HG03460 (cell line): Measurements from ENCODE around the gene FALEC.
A peak's percentile ranks its signal among the peaks of the same experiment; 100 is the strongest.

ENCODE experiments used
- ATAC-seq: cut with Tn5 transposase; IDR thresholded peaks from one replicate; pipeline ENCODE4 v1.9.1; 2021; ENCODE audit not compliant: unreplicated experiment

The FALEC gene

DNA sequence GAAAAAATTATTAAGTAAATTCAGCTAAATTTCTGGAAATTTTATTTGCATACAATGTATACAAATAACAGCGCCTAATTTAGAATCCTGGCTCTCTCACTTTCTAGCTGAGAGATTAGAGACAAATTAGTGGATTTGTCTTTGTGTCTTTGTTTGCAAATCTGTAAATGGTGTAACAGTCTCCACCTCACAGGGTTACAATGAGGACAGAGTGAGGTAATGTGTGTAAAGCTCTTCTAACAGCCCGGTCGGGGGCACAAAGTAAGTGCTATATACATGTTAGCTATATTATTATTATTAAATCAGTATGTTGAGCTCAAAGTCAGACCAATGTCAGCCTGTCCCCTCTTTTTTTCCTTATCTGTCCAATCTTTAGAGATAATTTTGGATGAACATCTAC lies 28.7 kb downstream of the FALEC start:
- no peak for ATAC-seq

DNA sequence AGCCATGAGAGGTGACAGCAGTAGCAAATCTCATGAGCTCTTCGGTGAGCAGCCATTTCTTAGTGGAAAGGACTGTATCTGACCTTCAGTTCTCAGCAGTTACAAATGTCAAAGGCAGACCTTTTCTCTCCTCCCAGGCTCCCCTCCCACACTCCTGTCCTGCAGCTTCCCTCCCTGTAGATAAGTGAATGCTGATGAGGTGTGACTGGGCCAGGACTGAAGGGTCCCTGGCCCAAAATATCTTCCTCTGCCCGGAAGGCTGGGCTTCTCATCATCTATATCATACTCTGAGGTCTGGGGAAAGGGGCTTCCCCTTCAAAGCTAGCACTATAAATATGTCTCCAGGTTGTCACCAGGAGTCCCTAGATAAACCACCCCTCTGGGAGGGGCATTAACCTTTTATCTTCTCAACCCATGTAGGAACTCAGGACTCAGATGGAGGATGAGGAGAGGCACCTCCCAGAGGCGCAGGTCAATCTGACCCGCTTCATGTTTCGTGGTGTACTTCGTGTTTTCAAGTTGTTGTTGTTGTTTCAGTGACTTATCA lies 30.0 kb downstream of the FALEC start:
- ATAC-seq = no peak

DNA sequence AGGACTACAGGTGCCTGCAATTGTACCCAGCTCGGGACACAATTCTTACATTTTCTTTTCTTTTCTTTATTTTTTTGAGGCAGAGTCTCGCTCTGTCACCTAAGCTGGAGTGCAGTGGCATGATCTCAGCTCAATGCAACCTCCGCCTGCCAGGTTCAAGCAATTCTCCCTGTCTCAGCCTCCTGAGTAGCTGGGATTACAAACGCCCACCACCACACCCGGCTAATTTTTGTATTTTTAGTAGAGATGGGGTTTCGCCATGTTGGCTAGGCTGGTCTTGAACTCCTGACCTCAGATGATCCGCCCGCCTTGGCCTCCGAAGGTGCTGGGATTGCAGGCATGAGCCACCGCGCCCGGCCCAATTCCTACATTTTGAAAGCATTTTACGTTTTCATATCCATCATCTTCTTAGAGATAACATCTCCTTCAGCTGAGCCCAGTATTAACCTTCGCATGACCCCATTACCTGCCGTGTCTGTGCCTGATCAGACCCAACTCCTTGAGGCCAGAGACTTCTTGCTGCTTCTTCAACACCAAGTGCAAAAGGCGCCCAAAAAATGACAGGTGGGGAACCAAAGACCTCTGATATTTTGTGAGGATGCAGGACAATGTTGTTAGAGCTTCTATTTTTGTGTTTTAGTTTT lies 30.9 kb downstream of the FALEC start:
- no peak for ATAC-seq

DNA sequence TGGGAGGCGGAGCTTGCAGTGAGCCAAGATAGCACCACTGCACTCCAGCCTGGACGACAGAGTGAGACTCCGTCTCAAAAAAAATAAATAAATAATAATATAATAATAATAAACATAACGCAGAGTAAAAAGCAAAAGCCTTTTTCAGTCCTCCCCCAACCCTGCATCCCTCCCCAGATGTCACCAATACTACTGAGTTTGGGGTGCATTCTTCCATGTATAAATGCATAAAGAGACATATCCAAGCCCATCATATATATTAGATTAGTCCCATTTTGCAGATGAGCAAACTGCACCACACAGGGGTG lies 32.7 kb downstream of the FALEC start:
- no peak for ATAC-seq

DNA sequence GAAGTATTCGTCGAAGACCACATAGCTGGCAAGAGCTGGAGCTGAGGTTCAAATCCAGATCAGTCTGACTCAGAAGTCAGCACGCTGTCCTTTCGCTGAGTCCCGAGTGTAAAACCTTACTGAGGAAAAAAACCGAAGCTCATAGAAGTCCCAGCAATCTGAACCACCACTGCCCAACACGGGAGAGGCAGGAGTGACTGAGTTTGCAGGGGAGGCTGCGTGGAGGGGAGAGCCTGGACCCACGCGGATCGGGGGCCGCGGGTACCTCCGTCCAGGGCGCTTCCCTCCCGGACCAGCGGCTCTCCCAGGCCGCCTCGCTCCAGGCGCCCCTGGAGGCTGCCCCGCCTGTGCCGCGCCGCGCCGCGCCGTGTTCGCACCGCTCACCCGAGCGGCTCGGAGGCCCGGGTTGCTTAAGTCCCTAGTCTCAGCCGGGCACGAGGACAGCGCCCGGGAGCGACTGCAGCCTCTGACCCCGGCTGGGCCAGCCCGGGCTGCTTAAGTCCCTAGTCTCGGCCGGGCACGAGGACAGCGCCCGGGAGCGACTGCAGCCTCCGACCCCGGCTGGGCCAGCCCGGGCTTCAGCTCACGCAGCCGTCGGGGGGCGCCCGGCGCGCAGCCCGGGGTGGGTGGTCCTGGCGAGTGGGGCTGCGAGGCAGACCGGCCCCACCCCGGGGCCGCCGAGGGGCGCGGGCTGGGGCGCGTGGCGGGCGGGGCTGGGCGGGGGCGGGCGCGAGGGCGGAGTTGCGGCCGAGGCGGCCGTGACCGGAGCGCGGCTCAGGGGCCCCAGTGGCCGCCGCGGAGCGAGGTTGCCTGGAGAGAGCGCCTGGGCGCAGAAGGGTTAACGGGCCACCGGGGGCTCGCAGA lies 33.3 kb downstream of the FALEC start, which contains the start of gene ADAMTSL4:
TSS of gene ADAMTSL4 (plus strand) at position 777 of the 864 bp plus-strand sequence. CDS start 2,881 bp downstream, outside the sequence.
- ATAC-seq = peak; percentile 49

DNA sequence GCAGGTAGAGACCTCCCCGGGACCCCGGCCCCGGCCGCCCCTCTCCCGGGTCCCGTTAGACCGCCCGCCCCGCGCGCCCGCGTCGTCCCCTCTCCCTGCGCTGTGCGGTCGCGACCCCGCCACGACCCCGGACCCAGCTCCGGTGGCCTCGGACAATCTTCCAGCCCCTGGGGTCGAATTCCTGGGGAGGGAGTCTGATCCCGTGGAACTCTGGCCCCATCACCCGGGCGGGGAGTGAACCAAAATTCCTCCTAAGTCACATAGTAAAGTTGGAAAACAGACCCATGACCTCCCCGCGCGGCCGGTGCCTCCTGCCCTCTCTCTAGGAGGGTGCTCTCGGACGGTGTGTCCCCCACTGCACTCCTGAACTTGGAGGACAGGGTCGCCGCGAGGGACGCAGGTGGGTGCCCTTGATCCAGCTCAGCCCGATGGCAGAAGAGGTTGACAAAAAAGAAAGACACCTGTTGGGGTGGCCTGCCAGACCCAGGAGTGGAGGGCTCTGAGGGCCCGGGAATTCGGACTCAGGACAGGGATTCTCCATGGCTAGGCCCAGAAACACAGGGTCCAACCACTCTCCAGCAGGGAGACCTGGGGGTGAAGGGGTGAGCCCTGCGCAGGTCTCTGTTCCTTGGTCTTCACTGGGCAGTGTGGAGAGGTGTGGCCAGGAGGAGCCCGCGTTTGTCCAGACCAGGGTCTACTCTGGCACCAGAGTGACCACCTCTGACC lies 34.1 kb downstream of the FALEC start:
- ATAC-seq = no peak

DNA sequence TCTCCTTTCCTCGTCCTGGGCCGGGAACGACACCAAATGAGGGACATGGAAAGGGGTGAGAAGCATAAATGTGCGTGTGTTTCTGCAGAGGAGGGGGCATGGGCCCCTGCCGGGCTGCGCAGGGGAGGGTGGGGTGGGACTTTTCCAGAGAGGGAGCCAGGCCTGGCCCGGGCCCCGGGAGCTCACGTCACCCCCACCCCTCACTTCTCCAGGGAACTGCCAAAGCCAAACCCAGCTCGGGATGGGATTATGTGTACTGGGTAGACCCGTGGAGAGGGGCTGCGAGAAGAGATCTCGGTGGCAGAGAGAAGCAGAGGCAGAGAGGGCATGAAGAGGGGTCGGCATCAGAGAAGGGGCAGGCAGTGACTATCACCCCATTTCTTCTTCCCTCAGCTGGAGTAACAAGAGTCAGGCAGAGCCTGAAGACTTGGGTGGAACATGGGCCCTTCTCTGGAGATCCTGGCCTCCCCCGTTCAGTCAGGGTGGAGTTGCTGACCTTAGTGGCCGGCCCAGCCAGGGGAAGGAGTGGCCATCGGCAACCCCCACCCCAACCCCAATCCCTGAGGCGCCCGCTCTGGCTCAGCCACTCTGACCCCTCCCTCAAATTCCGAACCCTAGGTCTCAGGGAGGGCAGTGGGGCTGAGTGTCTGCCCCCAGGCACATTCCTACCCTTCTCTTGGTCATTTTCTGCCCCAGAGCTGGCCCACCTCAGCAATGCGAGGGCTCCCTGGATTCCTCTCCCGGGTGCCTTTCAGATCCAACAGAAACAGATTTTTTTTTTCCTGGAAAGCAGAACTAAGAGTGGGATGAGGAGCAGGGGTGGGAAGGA lies 34.9 kb downstream of the FALEC start:
- no peak for ATAC-seq

DNA sequence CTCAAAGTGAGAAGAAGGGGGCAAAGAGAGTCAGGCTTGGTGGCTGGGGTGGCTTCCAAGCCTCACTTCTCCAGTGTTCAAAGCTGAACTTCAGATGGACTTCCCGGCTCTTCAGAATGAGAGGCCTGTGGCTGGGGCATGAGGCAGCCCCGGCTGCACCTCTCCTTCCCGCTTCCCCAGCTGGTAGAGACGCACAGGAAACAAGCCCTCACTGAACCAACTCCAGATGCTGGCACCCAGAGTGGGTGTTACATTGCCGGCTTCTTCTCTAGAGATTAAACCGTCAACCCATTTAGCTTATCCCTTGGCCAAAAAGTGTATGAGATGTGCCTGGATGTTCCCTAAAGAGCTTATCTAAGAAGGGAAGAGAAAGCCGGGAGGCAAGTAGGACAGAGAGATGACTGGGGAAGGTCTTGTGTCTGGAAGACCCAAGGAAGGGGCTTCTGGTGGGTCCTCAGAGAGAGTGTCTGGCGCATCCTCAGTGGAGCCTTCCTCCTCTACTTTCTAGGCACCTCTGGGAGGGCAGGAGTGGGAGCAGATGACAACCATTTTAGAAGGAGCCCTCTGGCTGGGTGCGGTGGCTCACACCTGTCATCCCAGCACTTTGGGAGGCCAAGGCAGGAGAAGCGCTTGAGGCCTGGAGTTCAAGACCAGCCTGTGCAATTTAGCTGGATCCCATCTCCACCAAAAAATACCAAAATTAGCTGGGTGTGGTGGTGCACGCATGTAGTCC lies 35.7 kb downstream of the FALEC start:
- no peak for ATAC-seq

DNA sequence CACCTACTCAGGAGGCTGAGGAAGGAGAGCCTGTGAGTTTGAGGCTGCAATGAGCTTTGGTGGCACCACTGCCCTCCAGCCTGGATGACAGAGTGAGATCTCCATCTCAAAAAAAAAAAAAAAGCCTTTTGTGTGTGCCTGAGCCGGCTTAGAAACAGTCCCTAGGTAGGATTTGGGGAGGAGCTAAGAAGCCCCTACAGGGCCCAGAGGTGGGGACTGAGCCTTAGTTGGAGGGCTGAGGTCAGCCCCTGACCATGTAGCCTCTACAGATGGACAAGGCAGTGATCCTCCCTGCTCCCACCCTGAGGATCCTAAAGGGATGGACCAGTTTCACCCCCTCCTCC lies 36.2 kb downstream of the FALEC start:
- no peak for ATAC-seq

DNA sequence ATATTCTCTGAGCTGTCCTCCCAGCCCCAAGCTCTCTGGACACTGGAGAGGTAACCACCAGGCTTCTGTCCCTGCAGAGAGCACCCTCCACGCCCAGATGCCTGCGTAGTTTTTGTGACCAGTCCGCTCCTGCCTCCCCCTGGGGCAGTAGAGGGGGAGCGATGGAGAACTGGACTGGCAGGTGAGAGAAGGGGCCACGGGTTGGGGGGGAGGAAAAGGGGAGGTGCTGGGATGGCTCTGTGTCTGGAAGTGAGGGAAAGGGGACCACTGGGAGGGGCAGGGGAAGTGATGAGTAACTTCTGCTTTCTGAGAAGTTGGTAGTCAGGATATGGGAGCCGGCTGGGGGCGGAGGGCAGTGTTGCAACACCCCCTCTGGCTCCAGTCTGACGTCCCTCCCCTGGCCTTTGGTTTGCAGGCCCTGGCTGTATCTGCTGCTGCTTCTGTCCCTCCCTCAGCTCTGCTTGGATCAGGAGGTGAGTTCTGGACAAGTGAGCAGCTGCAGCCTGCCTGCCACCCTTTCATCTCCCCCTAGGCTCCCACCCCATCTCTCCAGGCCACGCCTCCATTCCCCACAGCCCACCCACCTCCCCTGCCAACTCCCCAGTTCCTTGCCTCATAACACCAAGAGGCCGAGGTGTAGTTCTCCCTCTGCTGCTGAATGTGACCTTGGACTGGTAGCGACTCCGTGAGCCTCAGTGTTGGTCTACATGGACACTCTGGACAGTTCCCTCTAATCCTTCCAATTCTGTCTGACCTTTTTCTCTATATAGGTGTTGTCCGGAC lies 36.8 kb downstream of the FALEC start:
- no peak for ATAC-seq

DNA sequence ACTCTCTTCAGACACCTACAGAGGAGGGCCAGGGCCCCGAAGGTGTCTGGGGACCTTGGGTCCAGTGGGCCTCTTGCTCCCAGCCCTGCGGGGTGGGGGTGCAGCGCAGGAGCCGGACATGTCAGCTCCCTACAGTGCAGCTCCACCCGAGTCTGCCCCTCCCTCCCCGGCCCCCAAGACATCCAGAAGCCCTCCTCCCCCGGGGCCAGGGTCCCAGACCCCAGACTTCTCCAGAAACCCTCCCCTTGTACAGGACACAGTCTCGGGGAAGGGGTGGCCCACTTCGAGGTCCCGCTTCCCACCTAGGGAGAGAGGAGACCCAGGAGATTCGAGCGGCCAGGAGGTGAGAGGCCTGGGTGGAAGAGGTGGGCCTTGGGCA lies 37.3 kb downstream of the FALEC start:
- ATAC-seq = no peak

DNA sequence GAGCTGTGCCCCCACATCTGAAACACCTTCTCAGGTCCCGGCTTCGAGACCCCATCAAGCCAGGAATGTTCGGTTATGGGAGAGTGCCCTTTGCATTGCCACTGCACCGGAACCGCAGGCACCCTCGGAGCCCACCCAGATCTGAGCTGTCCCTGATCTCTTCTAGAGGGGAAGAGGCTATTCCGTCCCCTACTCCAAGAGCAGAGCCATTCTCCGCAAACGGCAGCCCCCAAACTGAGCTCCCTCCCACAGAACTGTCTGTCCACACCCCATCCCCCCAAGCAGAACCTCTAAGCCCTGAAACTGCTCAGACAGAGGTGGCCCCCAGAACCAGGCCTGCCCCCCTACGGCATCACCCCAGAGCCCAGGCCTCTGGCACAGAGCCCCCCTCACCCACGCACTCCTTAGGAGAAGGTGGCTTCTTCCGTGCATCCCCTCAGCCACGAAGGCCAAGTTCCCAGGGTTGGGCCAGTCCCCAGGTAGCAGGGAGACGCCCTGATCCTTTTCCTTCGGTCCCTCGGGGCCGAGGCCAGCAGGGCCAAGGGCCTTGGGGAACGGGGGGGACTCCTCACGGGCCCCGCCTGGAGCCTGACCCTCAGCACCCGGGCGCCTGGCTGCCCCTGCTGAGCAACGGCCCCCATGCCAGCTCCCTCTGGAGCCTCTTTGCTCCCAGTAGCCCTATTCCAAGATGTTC lies 38.0 kb downstream of the FALEC start:
- ATAC-seq = no peak

DNA sequence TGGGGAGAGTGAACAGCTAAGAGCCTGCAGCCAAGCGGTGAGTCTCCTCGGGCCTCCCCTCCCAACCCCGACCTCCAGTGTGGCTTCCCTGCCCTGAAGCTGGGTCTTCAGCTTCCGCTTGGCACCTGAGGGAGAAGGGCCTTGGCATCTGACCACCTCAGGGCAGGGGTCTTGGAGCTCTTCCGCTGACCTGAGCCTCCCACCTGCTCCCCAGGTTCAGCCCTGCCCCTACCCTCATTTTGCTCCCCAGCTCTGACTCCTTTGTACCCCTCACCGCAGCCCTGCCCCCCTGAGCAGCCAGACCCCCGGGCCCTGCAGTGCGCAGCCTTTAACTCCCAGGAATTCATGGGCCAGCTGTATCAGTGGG lies 38.5 kb downstream of the FALEC start:
- ATAC-seq = no peak

DNA sequence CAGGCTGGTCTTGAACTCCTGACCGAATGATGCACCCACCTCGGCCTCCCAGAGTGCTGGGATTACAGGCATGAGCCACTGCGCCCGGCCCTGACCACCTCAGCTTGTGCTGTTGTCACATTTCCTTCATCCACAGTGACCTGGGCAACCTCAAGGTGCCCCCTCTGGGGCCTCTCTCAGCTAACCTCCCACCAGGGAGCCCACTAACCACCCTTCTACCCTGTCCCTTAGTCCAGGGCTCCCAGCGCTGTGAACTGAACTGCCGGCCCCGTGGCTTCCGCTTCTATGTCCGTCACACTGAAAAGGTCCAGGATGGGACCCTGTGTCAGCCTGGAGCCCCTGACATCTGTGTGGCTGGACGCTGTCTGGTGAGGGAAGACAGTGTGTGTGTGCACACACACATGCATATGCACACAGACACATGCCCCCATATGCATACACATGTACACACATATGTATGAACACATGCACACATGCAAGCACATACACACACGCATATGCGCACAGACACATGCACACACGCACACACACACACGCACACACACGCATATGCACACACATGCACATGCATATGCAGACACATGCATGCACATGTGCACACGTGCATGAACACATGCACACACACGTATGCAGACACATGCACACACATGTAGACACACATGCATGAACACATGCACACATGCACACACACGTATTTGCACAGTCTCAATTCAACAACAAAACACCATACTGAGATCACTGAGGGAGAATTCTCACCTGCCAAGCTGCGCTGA lies 39.8 kb downstream of the FALEC start:
- no peak for ATAC-seq

DNA sequence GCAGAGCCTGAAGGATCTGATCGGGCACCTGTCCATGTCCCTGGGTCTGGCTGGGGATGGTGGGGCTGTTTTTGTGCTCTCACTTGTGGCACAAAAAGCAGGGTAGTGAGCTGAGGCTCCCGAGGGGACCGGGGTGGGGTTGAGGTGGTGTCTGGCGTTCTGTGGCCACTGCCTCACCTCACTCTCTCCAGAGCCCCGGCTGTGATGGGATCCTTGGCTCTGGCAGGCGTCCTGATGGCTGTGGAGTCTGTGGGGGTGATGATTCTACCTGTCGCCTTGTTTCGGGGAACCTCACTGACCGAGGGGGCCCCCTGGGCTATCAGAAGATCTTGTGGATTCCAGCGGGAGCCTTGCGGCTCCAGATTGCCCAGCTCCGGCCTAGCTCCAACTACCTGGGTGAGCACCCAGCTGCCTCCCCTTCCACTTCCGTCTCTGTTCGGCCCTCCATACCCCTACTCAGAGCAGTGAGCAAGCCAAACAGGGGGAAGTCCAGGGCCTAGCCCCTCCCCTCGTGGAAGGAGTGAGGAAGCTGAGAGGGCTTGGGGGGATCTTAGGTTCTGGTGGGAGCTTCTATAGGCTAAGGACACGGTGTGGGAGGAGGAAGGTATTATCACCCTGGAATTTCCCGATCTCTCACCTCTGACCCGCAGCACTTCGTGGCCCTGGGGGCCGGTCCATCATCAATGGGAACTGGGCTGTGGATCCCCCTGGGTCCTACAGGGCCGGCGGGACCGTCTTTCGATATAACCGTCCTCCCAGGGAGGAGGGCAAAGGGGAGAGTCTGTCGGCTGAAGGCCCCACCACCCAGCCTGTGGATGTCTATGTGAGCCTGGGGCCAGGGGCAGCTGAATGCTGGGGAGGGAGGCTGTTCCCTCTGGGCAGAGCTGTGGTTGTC lies 40.7 kb downstream of the FALEC start:
- no peak for ATAC-seq

DNA sequence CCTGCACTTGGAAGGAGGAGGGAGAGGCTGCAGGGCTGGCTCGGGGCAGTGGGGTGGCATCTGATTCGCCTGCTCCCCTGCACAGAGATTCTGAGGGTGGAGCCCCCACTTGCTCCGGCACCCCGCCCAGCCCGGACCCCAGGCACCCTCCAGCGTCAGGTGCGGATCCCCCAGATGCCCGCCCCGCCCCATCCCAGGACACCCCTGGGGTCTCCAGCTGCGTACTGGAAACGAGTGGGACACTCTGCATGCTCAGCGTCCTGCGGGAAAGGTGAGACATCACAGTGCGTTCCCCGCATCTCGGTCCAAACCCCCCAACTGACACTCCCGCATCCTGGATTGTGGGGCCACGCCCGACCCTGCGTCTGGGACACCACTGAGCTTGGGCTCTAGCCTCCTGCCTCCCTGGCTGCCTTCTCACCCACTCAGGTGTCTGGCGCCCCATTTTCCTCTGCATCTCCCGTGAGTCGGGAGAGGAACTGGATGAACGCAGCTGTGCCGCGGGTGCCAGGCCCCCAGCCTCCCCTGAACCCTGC lies 41.6 kb downstream of the FALEC start:
- no peak for ATAC-seq

DNA sequence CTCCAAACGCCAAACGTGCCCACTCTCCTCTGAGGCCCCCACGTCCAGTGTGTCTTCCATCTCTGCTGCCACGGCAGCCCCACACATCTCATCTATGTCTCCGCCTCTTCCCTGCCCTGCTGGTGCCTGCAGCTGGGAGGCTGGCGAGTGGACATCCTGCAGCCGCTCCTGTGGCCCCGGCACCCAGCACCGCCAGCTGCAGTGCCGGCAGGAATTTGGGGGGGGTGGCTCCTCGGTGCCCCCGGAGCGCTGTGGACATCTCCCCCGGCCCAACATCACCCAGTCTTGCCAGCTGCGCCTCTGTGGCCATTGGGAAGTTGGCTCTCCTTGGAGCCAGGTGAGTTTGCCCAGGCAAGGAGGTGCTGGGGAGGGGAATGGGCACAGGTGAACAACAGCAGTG lies 42.3 kb downstream of the FALEC start:
- no peak for ATAC-seq
